ENCODE measurements around the gene USP47.

- TF ChIP-seq CTCF (IDR thresholded peaks at IDR 0.05; ENCODE audit: poor library complexity, severe bottlenecking), result no peak
- no peak for TF ChIP-seq EP300 (conservative IDR thresholded peaks at IDR 0.05; ENCODE audit: poor library complexity, severe bottlenecking)
- no peak for TF ChIP-seq REST (IDR thresholded peaks at IDR 0.05; ENCODE audit: borderline replicate concordance)
- no peak for TF ChIP-seq POLR2AphosphoS5 (IDR thresholded peaks at IDR 0.05)
- no peak for TF ChIP-seq EZH2 (IDR thresholded peaks at IDR 0.05; ENCODE audit: borderline replicate concordance, insufficient read depth, low read length, poor library complexity, severe bottlenecking)
- no peak for TF ChIP-seq RAD21 (conservative IDR thresholded peaks at IDR 0.05)
Observed at GRCh38 chr11:11807811-11808782, 33.7 kb upstream of the USP47 start.
